Colon (tissue), 2 donors: Measurements from ENCODE around the gene ZRANB1.
"Not testable (repeated sequence)": the region's sequence is repeated elsewhere in the genome, so short reads cannot be mapped to it uniquely, and the experiment has no call there.

Experiments used
- FAIRE-seq: peaks from 2 replicates; lab custom pipeline; 2012; peaks lifted over from hg19 to GRCh38; lab: Jason Lieb, UNC
- donor health status: control.
- donor health status: control.

ZRANB1 gene

GRCh38 chr10:124941823-124942222 is at the start of gene ZRANB1:
ZRANB1 (plus strand) TSS chr10:124942123; CDS start chr10:124942494, 371 bp downstream.
- no peak for FAIRE-seq

GRCh38 chr10:124892905-124893304 is 49.0 kb upstream of the ZRANB1 start:
- no peak for FAIRE-seq

DNA sequence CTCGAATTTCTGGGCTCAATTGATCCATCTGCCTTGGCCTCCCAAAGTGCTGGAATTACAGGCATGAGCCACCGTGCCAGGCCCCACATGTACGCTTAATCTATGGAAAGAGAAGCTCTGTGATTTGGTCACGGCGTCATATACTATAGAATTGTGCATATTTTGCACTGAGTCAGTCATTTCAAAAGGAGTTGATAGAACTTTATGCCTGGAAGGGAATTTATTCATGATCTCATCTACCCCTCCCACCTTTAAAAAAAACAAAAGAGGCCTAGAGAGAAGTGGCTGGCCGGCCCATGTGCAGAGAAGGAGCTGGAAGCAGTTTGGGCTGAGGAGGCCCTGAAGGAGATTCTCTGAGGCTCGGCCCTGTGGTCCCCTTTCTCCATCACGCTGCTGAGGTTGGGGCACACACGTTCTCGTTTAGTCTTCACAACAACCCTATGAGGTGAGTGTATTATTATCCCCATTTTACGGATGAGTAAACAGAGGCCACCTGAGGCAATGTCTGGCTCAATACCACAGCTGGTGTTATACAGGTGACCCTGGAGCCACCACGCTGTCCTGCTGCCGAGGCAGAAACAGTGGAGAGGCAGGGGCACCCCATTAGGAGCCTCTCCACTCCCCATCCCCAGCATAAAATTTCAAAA is 47.2 kb upstream of the ZRANB1 start:
- no peak for FAIRE-seq

DNA sequence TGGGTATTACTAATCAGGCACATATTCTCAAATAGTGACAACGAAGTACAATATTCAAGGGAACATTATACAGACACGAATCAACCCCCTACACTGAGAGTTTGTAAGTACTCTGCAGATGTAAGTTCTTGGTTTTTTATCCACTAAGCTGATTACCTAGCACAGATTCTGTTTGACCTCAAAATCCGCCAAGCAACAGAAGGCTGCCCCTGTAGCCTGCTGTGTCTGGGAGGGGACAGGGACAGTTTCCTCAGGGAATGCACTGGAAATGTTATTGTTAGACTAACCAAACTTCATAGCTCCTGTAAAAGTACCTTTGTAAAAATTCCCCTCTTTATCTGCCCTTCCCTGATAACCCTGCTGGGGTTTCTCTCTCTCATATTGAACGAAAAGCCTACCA is 45.2 kb upstream of the ZRANB1 start:
- no peak for FAIRE-seq

DNA sequence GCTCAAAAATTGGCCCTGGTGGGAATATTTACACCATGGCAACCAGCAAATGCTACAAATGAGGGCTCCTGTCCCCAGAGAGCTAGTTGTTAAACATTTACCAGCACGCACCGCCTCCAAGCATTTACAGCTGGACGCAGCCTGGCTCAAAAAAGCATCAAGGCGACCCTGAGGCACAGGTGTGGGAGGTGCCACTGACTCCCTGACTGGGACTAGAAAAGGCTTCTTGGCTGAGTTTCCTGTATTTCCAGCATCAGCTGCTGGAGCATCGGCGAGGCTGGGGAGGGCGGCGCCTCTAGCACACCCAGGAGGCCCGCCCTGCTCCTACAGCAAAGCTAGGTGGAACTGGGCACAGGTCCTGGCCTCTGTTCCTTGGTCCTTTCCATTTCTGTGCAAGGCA is 43.5 kb upstream of the ZRANB1 start:
- FAIRE-seq = no peak

GRCh38 chr10:124899151-124899550 is 42.8 kb upstream of the ZRANB1 start:
- no peak for FAIRE-seq

DNA sequence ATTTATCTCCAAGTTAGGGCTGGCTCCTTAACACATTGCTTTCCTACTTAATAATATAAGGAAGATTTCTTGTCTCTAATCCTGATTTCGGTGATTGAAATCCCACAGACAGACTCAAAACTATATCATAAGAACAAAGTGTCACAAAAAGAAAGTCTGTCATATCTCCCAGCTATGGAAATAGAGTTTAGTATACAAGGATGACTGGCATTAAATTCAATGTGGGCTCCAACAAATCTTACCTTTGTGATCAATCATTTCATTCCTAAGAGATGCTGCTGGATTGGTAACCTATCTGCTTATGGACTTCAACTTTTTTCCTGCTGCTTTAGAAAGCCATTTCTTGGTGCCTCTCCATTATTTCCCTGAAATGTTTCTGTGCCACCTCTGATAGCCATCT is 39.5 kb upstream of the ZRANB1 start:
- no peak for FAIRE-seq

GRCh38 chr10:124903111-124903510 is 38.8 kb upstream of the ZRANB1 start:
- no peak for FAIRE-seq

DNA sequence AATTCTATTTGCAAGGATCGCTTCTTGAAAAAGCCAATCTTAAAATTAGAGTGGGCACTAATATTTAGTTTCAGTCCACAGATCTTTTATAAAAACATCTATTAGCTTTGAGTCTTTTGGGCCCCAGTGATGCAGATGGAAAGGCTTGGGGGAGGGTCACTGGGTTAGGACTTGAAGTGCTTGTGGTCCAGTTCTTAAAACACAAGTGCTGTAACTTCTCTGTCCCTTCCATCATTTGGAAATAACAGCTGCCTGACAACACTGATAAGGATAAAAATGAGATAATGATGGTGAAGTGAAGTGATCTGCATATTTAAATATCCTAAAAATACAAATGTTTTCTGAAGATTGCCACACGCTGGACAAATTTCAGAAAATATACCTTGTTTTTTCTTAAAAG is 37.1 kb upstream of the ZRANB1 start:
- FAIRE-seq = no peak

- FAIRE-seq = no peak
Observed at GRCh38 chr10:124906551-124907001, 35.3 kb upstream of the ZRANB1 start.

DNA sequence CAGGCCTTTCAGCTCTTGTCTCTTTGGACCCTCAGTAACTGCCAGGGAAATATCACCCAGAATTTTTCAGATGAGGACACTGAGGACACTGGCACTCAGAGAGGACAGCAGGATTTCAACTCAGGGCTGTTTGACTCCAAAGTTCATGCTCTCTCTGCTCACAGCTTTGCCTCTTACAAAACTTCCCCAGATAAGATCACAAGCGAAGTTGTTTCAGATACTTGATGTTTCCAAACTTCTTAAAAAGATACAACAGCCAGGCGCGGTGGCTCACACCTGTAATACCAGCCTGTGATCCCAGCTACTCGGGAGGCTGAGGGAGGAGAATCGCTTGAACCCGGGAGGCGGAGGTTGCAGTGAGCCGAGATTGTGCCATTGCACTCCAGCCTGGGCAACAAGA is 32.4 kb upstream of the ZRANB1 start:
- FAIRE-seq = no peak

DNA sequence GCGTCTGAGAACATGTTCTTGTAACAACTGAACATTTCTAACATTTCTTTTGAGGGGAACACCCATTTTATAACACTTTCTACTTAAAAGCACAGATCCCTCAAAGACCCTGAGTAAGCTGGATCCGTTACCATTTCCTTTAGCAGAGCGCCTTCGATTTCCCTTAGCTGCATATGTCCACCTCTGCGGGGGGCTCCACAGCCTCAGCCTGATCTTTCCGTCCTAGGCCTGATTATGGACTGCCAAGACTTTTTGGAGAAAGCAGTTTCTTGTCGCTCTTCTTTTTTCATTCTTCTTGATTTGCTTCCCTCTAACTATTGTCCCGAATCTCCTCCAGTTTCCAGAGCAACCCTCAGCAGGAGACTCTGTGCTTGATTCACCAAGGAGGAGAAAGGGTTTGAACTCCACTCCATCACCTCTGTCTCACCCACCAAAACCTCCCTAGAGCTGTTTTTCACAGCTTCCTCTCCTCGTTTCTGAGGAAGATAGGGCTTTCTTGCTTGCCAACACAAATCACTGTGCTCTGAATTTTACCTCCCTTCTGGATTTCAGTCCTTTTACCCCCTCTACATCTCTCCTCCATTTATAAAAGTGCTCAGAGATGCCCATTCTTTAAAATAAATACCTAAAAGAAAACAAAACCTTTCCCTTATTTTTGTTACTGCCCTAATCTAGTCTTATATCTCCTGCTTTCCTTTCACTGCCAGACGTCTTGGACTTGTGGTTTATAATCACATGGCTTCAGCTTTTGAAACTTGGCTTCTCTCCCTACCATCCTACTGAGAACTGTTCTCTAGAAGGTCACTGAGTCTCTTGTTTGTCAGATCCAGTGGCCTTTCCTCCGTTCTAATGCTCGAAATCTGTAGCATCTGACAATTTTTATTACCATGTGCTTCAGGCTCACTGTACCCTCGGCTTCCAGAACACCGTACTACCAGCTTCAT is 30.5 kb upstream of the ZRANB1 start:
- no peak for FAIRE-seq

DNA sequence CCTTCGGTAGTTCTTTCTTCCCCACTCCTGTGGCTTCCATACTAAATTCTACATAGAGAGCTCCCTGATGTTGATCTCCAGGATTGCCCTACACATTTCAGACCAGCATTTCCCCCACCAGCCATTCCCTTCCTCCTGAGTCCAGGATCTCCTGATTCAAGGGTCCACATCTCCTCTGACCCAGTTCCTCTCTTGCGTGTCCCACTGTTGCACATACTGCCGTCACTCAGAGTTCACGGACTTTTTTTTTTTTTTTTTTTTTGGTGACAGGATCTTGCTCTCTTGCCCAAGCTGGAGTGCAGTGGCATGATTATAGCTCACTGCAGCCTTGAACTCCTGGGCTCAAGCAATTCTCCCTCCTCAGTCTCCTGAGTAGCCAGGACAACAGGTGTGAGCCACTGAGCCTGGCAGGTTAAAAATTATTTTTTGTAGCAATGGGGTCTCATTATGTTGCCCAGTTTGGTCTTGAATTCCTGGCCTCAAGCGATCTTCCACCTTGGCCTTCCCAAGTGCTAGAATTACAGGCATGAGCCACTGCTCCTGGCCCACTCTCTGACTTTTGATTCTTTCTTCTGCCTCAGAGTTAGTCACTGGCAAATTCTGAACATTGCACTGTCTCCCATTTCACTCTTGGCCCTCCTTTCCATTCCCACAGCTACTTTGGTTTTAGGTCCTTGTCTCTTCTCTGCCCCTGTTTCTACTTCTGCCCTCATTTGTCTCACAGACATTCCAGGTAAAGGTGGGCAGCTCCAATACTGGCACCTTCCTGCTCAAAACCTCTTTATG is 29.6 kb upstream of the ZRANB1 start:
- no peak for FAIRE-seq

- FAIRE-seq = no peak
Observed at GRCh38 chr10:124913167-124913566, 28.8 kb upstream of the ZRANB1 start.

DNA sequence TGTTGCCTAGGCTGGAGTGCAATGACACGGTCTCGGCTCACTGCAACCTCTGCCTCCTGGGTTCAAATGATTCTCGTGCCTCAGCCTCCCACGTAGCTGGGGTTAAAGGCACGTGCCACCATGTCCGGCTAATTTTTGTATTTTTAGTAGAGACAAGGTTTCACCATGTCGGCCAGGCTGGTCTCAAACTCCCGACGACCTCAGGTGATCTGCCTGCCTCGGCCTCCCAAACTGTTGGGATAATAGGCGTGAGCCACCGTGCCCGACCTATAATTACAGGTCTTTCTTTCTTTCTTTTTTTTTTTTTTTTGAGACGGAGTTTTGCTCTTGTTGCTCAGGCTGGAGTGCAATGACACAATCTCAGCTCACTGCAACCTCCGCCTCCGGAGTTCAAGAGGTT is 27.5 kb upstream of the ZRANB1 start:
- not testable (repeated sequence) for FAIRE-seq

- no peak for FAIRE-seq
Observed at GRCh38 chr10:124916098-124916584, 25.8 kb upstream of the ZRANB1 start.

- FAIRE-seq = no peak
Observed at GRCh38 chr10:124916585-124917427, 25.1 kb upstream of the ZRANB1 start.

- FAIRE-seq = no peak
Observed at GRCh38 chr10:124917428-124918190, 24.3 kb upstream of the ZRANB1 start.

DNA sequence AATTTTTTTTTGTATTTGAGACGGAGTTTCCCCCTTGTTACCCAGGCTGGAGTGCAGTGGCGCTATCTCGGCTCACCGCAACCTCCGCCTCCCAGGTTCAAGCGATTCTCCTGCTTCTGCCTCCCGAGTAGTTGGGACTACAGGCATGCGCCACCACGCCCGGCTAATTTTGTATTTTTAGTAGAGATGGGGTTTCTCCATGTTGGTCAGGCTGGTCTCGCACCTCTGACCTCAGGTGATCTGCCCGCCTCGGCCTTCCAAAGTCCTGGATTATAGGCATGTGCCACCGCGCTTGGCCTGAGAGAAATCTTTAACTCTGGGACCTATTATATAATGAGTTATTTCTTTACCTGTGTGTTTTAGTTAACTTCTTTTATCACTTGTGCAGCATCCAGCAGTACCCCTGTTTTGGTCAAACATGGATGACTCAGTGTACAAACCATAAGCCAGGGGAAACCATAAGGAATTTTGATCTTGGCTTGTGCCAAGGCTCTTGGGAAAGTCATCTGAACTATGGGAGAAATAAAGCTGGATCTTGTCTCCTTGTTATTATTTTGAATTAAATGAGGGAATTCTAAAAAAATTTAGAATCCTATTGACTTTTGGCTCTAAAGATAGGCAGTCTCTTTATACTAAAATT is 23.6 kb upstream of the ZRANB1 start:
- FAIRE-seq = no peak

DNA sequence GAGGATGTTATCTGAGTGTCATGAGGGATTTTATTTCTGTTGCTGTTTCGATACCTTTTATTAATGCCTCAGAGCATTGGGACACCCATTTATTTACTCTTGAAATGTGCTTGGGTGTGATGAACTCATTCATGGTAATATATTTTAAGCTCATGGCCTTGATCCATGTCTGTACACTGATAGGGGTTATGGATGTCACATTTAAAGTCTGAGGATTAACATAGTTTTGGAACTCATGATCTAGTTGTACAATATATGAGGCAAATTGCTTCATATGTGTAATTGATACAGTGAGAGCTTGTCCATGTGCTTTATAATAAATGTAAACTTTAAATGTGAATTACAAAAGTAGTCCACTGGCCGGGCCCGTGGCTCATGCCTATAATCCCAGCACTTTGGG is 23.0 kb upstream of the ZRANB1 start:
- no peak for FAIRE-seq
